Upper lobe of left lung (tissue), 4 donors: ENCODE measurements around the gene LGALS1.

Experiments used
- CTCF ChIP-seq, 6 experiments: fragments of 450-650 bp in 4 of 6; fragments of 200-600 bp in 2 of 6; sonication (generic) in 2 of 6; IDR thresholded peaks; one replicate each; pipeline ENCODE4 v1.5.1; 2016 to 2019; ENCODE audit warnings: antibody characterized with exemption in 6 of 6
- EP300 ChIP-seq, 4 donors: sonication (generic); formaldehyde crosslinking; IDR thresholded peaks; one replicate each; pipeline ENCODE4 v1.5.1; 2017; ENCODE audit warnings: antibody characterized with exemption in 4 of 4, control low read depth in 2 of 4
- POLR2A ChIP-seq, 4 donors: fragments of 450-650 bp; IDR thresholded peaks; one replicate each; pipeline ENCODE4 v1.5.1; 2016 to 2017; ENCODE audit warnings: antibody characterized with exemption in 4 of 4, mild to moderate bottlenecking in 2 of 4
- POLR2AphosphoS5 ChIP-seq, 2 donors: sonication (generic); formaldehyde crosslinking; IDR thresholded peaks; one replicate each; pipeline ENCODE4 v1.5.1; 2017; ENCODE audit warnings: antibody characterized with exemption in 2 of 2

- TF ChIP-seq POLR2A (IDR thresholded peaks at IDR 0.05), result no peak
- no peak for TF ChIP-seq CTCF (IDR thresholded peaks at IDR 0.05)
- no peak for TF ChIP-seq EP300 (IDR thresholded peaks at IDR 0.05)
- no peak for TF ChIP-seq POLR2AphosphoS5 (IDR thresholded peaks at IDR 0.05)
These were observed 38.5 kb upstream of the LGALS1 start for GRCh38 chr22:37636949-37637273.
